Fibroblast of mammary gland (primary cell): ENCODE results near the gene RYR2.
"Not testable (repeated sequence)": the region's sequence is repeated elsewhere in the genome, so short reads cannot be mapped to it uniquely, and the experiment has no call there.

Source experiments
- DNase-seq: peaks from one replicate; pipeline ENCODE4 v3.0.0-alpha.2; 2010; ENCODE audit warnings: low read depth
- H3K4me3 ChIP-seq: 2 replicates; pipeline ENCODE4 v1.5.1; 2011; ENCODE audit warnings: low read depth, mild to moderate bottlenecking, low read length, moderate library complexity; ENCODE audit not compliant: control insufficient read depth
- CTCF ChIP-seq: conservative IDR thresholded peaks from 2 replicates; pipeline ENCODE4 v1.5.1; 2011; ENCODE audit warnings: low read depth, low read length, inconsistent platforms; ENCODE audit not compliant: control insufficient read depth, insufficient read depth

Gene RYR2

GRCh38 chr1:237149857-237150256, 107.9 kb downstream of the RYR2 start:
- no peak for TF ChIP-seq CTCF
- no peak for DNase-seq
- no peak overlapping the region for H3K4me3 ChIP-seq

- DNase-seq, H3K4me3 ChIP-seq: not testable (repeated sequence)
These were observed 110.0 kb downstream of the RYR2 start for GRCh38 chr1:237151979-237152378.

- TF ChIP-seq CTCF: no peak
- DNase-seq: no peak
These were observed 110.7 kb downstream of the RYR2 start for GRCh38 chr1:237152506-237153335.

GRCh38 chr1:237154157-237154556, 112.2 kb downstream of the RYR2 start:
- DNase-seq: peak; percentile 5
- TF ChIP-seq CTCF: no peak
- H3K4me3 ChIP-seq: no peak overlapping the region

More at GRCh38 chr1:237152506-237153335, 110.7 kb downstream of the RYR2 start:
- no peak overlapping the region for H3K4me3 ChIP-seq

- no peak for TF ChIP-seq CTCF
- DNase-seq: no peak
These were observed 122.7 kb downstream of the RYR2 start for GRCh38 chr1:237164406-237165352.

GRCh38 chr1:237166086-237166485, 124.1 kb downstream of the RYR2 start:
- DNase-seq: no peak
- H3K4me3 ChIP-seq: no peak overlapping the region
- TF ChIP-seq CTCF: no peak

More at GRCh38 chr1:237164406-237165352, 122.7 kb downstream of the RYR2 start:
- no peak overlapping the region for H3K4me3 ChIP-seq
